ENCODE results near the gene COL9A2. TPM values are rescaled to one million over a fixed set of nuclear protein-coding genes. Genes with fewer than 3 reads are reported as not detected.

The COL9A2 gene
- total and polyA plus RNA-seq, 2 donors (not counting 3 experiments of a cell fraction or from before 2014, with no cell fraction given), result 0.64 to 0.69 TPM

GRCh38 chr1:40361201-40361600 lies 44.1 kb upstream of the COL9A2 start:
- no peak for TF ChIP-seq CTCF (IDR thresholded peaks at IDR 0.05; ENCODE audit: extremely low read depth in 1 of 2, insufficient read depth in 1 of 2, low read depth in 1 of 2, low read length in 2 of 2)
- no peak for TF ChIP-seq POLR2AphosphoS5 (IDR thresholded peaks at IDR 0.05; ENCODE audit: insufficient read depth, low read depth, low read length)
- no peak for TF ChIP-seq FOS (IDR thresholded peaks at IDR 0.05; ENCODE audit: borderline replicate concordance, insufficient read depth, low read length)
- no peak for TF ChIP-seq MYC (IDR thresholded peaks at IDR 0.05; ENCODE audit: low read depth, low read length)
- no peak for TF ChIP-seq MAX (IDR thresholded peaks at IDR 0.05; ENCODE audit: insufficient read depth, insufficient read length)
- TF ChIP-seq GATA2 (IDR thresholded peaks at IDR 0.05; ENCODE audit: insufficient read depth, insufficient read length, low read depth, low read length), result no peak
- no peak for TF ChIP-seq EZH2 (IDR thresholded peaks at IDR 0.05; ENCODE audit: borderline replicate concordance, low read depth, low read length, severe bottlenecking)
- no peak for TF ChIP-seq POLR2A (IDR thresholded peaks at IDR 0.05; ENCODE audit: low read depth, low read length)
- no peak for TF ChIP-seq JUN (IDR thresholded peaks at IDR 0.05; ENCODE audit: borderline replicate concordance, insufficient read depth, insufficient read length, low read depth)

More at GRCh38 chr1:40361201-40361600, 44.1 kb upstream of the COL9A2 start:
- dilution Hi-C loops (cut with MboI; ENCODE audit: extremely low pct_ligation_motif_present, low sequenced_read_pairs), result no loop called here
- H3K36me3 ChIP-seq (ENCODE audit: control insufficient read depth in 2 of 2, extremely low read depth in 1 of 2, insufficient read depth in 2 of 2, low read length in 2 of 2), result no peaks in the 10 kb centered on the region
- no peaks in the 10 kb centered on the region for H4K20me1 ChIP-seq (replicated peaks; ENCODE audit: control insufficient read depth, extremely low read depth, insufficient read depth, low read length)
- H2AFZ ChIP-seq (ENCODE audit: low read depth, low read length), result no peak overlapping the region
- H3K79me2 ChIP-seq (ENCODE audit: control insufficient read depth, insufficient read depth, low read length), result no peaks in the 10 kb centered on the region
- H3K4me3 ChIP-seq (replicated peaks in 1 of 3; ENCODE audit: insufficient read depth in 1 of 3, low read depth in 1 of 3, low read length in 3 of 3), result no peak overlapping the region
- intact Hi-C loops (cut with micrococcal nuclease), result no loop called here
- no peak overlapping the region for H3K27ac ChIP-seq (ENCODE audit: insufficient read depth, low read depth, low read length)
- CTCF ChIA-PET, result interaction anchor here (1.7 kb wide), 1 partner anchor 23 kb away, joined by 5 read pairs; no protein-coding TSS in a partner anchor
- no peaks in the 10 kb centered on the region for H3K9me3 ChIP-seq (replicated peaks; ENCODE audit: control insufficient read depth, insufficient read depth, low read length)
- POLR2A ChIA-PET, result no interaction called here
- BruUV-seq (replicated peaks), result no TSS peak
- no peak overlapping the region for H3K9ac ChIP-seq (replicated peaks; ENCODE audit: extremely low read depth, insufficient read depth, low read length)
- H3K27me3 ChIP-seq (ENCODE audit: control insufficient read depth in 2 of 2, insufficient read depth in 2 of 2, low read length in 2 of 2), result peaks cover 0 to 3% of the 10 kb centered on the region in 2 experiments
- no peak for FAIRE-seq
- H3K4me1 ChIP-seq (ENCODE audit: control insufficient read depth, extremely low read depth, insufficient read depth, low read length), result peaks cover 4% of the 10 kb centered on the region
- DNase-seq (ENCODE audit: low read depth, low spot score), result no peak
- no peak overlapping the region for H3K4me2 ChIP-seq (ENCODE audit: insufficient read depth, low read length)
- H3K9me1 ChIP-seq (replicated peaks; ENCODE audit: control insufficient read depth, extremely low read depth, insufficient read depth, low read length), result no peaks in the 10 kb centered on the region
